DMS53 treated with DMSO at 0.1 percent for 48 hours (cell line): ENCODE results near the gene AHSG.
"Not testable (repeated sequence)": the region's sequence is repeated elsewhere in the genome, so short reads cannot be mapped to it uniquely, and the experiment has no call there.

Experiments
- DNase-seq: peaks from one replicate; lab custom pipeline; 2025; ENCODE audit not compliant: unreplicated experiment; lab: John Stamatoyannopoulos, UW

The AHSG gene

GRCh38 chr3:186614597-186615483, 2.0 kb downstream of the AHSG start:
- DNase-seq = peak; percentile 71

- no peak for DNase-seq
Measured at GRCh38 chr3:186616299-186616617, 3.4 kb downstream of the AHSG start.

GRCh38 chr3:186617036-186617946, 4.4 kb downstream of the AHSG start:
- peak; percentile 48 for DNase-seq

- DNase-seq = no peak
Measured at GRCh38 chr3:186618318-186618938, 5.6 kb downstream of the AHSG start.

- no peak for DNase-seq
Measured at GRCh38 chr3:186619787-186620212, 6.9 kb downstream of the AHSG start.

- DNase-seq = no peak
Measured at GRCh38 chr3:186620213-186621092, 7.6 kb downstream of the AHSG start.

- DNase-seq = no peak
Measured at GRCh38 chr3:186621894-186622650, 9.2 kb downstream of the AHSG start.

GRCh38 chr3:186622651-186623310, 9.9 kb downstream of the AHSG start:
- DNase-seq = no peak

- no peak for DNase-seq
Measured at GRCh38 chr3:186624598-186624997, 11.7 kb downstream of the AHSG start.

- no peak for DNase-seq
Measured at GRCh38 chr3:186625600-186626042, 12.8 kb downstream of the AHSG start.

GRCh38 chr3:186626254-186626847, 13.5 kb downstream of the AHSG start:
- no peak for DNase-seq

- no peak for DNase-seq
Measured at GRCh38 chr3:186627852-186628414, 15.1 kb downstream of the AHSG start.

- DNase-seq = no peak
Measured at GRCh38 chr3:186628756-186629155, 15.9 kb downstream of the AHSG start.

GRCh38 chr3:186630950-186631641, 18.2 kb downstream of the AHSG start:
- DNase-seq = no peak

GRCh38 chr3:186633481-186633880, 20.6 kb downstream of the AHSG start:
- no peak for DNase-seq

GRCh38 chr3:186634207-186634606, 21.3 kb downstream of the AHSG start:
- DNase-seq = not testable (repeated sequence)

- DNase-seq = no peak
Measured at GRCh38 chr3:186635532-186635931, 22.7 kb downstream of the AHSG start.

GRCh38 chr3:186636536-186636935, 23.7 kb downstream of the AHSG start:
- DNase-seq = no peak
